GM21447 (cell line): Measurements from ENCODE around the gene ZNF367.

Source experiments
- ATAC-seq: cut with Tn5 transposase; IDR thresholded peaks from one replicate; pipeline ENCODE4 v1.9.1; 2021; ENCODE audit not compliant: unreplicated experiment

Gene ZNF367

GRCh38 chr9:96418083-96418919 lies at the start of gene ZNF367:
Gene ZNF367 (minus strand): TSS chr9:96418370. CDS start chr9:96418032, 338 bp downstream.
- ATAC-seq = peak; percentile 56

GRCh38 chr9:96467784-96468183 lies 49.6 kb upstream of the ZNF367 start:
- no peak for ATAC-seq

- no peak for ATAC-seq
These were observed 46.3 kb upstream of the ZNF367 start for GRCh38 chr9:96464426-96464825.

- ATAC-seq = no peak
These were observed 44.4 kb upstream of the ZNF367 start for GRCh38 chr9:96462541-96462940.

- ATAC-seq = no peak
These were observed 43.2 kb upstream of the ZNF367 start for GRCh38 chr9:96461336-96461735.

- ATAC-seq = no peak
These were observed 42.7 kb upstream of the ZNF367 start for GRCh38 chr9:96460882-96461281.

GRCh38 chr9:96460470-96460869 lies 42.3 kb upstream of the ZNF367 start:
- ATAC-seq = no peak

- no peak for ATAC-seq
These were observed 41.3 kb upstream of the ZNF367 start for GRCh38 chr9:96459268-96460007.

- no peak for ATAC-seq
These were observed 40.1 kb upstream of the ZNF367 start for GRCh38 chr9:96458226-96458625.

- ATAC-seq = no peak
These were observed 39.1 kb upstream of the ZNF367 start for GRCh38 chr9:96457266-96457665.

GRCh38 chr9:96453625-96454024 lies 35.5 kb upstream of the ZNF367 start:
- no peak for ATAC-seq

GRCh38 chr9:96450613-96451528 lies 32.7 kb upstream of the ZNF367 start:
- ATAC-seq = peak; percentile 12

GRCh38 chr9:96449845-96450612 lies 31.9 kb upstream of the ZNF367 start, which contains the start of gene HABP4:
Gene HABP4 (plus strand): TSS chr9:96450169. CDS start chr9:96450280, 111 bp downstream.
- peak; percentile 91 for ATAC-seq

- ATAC-seq = peak; percentile 24
These were observed 31.3 kb upstream of the ZNF367 start for GRCh38 chr9:96449523-96449844.

GRCh38 chr9:96448546-96449170 lies 30.5 kb upstream of the ZNF367 start:
- ATAC-seq = no peak

- no peak for ATAC-seq
These were observed 29.2 kb upstream of the ZNF367 start for GRCh38 chr9:96447406-96447805.

GRCh38 chr9:96442491-96442890 lies 24.3 kb upstream of the ZNF367 start:
- no peak for ATAC-seq

GRCh38 chr9:96441798-96442445 lies 23.8 kb upstream of the ZNF367 start:
- ATAC-seq = no peak

GRCh38 chr9:96440671-96441199 lies 22.6 kb upstream of the ZNF367 start:
- ATAC-seq = no peak
